NCI-H2171 treated with DMSO at 0.1 percent for 48 hours (cell line): ENCODE results near the gene MANSC1.
"Not testable (repeated sequence)": the region's sequence is repeated elsewhere in the genome, so short reads cannot be mapped to it uniquely, and the experiment has no call there.

ENCODE experiments used
- DNase-seq: peaks from one replicate; lab custom pipeline; 2025; lab: John Stamatoyannopoulos, UW

The MANSC1 gene

DNA sequence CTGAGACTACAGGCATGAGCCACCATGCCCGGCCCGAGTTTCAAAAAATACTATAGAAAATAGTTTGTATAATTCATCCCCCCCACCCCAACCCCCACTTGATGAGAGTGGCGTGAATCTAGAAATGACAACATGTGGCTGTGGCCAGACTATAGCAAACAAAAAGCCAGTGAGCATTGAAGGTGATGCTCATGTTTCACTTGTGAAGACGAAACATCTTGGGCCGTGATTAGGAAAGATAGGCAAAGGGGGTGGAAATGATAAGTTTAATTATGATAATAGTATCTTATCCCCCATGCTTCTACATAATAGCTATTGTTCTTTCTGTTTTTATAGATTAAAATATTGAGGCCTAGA, 15.4 kb upstream of the MANSC1 start:
- no peak for DNase-seq

DNA sequence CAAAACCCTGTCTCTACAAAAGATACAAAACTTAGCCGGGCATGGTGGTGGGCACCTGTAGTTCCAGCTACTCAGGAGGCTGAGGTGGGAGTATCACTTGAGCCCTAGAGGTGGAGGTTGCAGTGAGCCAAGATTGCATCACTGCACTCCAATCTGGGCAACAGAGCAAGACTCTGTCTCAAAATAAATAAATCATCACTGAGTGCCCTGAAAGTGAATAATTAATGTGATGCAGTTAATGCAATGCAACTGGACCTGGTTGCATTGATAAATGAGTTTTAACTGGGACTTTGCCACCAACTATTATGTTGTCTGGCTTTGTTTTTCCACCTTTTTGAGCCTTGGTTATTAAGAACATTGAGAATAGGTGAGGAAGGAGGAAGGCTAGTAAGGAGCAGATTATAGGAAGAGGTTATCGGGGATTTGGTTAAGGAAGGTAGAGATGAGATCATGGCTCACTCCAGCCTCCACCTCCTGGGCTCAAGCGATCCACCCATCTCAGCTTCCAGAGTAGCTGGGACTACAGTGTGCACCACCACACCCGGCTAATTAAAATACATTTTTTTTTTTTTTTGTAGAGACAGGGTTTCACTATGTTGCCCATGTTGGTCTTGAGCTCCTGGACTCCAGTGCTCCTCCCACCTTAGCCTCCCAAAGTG, 14.9 kb upstream of the MANSC1 start:
- DNase-seq, result no peak

DNA sequence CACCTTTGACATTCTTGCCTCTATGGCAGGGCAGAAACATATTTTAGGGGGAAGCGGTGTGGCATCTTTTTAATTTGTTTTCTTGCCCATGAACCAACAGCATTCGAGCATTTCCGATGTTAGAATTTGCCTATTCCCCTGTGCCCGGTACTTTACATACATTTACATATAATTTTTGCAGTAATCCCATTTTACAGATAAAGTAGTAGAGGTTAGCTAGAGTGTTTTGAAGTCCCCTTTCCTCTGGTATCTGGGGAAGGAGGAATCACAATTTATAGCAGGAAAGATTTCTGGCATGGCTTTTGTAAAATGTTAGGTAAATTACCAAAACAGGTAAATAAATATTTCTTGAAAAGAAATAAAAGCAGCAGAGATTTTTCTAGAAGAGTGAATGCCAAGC, 8.5 kb upstream of the MANSC1 start:
- DNase-seq, result no peak

DNA sequence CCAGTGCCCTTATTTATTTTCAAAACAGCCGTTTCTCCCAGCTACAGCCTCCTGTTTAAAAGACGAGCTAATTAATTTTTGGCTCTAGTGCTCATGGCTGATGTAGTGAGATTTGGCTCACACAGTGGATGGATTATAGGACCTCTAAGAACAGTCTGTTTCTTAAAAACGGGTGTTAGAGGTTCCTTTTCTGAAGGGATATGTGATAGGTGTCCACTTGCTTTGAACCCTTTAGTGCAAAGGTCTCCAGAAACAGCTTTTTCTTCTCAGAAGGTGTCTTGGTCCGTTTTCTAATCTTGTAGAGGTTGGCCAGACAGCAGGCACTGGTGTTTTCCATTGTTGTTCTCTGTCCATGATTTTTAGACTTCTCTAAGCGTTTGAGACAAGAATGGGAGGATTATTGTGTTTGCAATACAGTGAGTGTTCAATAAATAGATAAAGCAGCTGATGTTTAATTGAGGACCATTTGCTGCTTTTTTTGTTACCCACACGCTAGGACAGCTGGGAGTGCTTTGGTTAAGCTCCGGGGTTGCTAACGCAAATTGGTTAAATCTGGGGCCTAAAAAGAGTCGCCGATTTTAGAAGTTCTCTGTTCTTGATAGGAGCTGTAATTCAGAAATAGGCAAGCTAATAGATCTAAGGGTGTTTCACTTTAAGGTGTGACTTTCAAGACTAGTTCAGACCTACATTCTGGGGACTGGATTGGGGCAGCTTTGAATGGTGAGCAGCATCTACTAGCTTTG, 7.8 kb upstream of the MANSC1 start:
- peak; percentile 45 for DNase-seq

DNA sequence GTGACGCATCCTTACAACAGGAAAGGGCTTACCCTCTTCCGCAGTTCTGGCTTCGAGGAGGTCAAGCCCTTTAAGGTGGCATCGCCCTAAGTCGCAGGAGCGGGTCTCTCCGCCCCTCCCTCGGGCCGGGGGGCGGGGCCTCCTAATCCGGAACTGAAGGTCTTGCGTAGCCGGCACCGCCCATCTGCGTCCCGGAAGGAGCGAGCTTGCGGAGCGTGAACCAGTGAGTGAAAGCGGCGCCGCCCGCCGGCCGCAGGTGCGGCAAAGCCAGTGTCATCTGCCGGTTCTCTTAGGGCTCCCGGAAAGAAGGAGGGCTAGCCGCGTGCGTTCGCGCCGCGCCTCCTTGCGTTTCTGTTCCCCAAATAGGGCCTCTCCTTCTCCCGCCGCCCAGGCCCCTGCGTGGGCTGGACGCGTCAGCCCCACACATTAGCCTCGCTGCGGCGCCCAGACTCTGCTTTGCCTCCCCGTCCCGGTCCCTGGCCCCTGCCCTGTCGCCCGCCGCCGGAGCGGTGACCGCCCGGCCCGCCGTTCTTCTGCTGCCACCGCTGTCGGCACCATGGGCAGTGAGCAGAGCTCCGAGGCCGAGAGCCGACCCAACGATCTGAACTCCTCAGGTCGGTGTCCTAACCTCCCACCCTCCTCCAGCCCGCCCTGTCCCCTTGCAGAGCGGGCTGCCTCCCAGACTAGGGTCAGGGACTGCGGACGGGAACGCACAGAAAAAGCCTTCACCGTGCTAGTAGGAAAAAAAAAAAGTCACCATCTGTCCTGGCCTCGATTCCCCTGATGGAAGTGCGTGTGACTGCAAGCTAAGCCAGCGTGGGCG, 7.1 kb upstream of the MANSC1 start, which contains the start of gene BORCS5:
Gene BORCS5, plus strand, starts transcription at position 183 of the 823 bp plus-strand sequence. Its CDS starts 374 bp downstream, at position 557.
- DNase-seq, result peak; percentile 81

DNA sequence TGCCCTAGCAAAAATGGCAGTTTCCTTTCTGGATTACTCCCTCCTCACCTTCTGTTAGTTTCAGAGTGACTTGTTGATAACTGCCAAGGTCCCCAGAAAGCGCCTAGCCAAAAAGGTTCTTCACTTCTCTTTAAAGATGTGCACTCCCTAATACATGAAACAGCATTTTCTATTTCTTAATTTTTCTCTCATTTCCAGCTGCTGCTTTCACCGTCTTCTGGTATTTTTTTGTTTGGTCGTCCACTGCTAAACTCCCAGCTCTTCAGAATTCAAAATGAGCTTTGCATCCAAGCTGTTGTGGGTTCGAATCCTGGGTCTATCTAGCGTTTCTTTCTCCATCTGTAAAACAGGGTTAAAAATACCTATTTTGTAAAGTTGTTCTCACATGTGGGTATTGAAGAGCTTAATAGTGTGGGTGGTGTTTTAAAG, 6.4 kb upstream of the MANSC1 start:
- DNase-seq, result no peak

DNA sequence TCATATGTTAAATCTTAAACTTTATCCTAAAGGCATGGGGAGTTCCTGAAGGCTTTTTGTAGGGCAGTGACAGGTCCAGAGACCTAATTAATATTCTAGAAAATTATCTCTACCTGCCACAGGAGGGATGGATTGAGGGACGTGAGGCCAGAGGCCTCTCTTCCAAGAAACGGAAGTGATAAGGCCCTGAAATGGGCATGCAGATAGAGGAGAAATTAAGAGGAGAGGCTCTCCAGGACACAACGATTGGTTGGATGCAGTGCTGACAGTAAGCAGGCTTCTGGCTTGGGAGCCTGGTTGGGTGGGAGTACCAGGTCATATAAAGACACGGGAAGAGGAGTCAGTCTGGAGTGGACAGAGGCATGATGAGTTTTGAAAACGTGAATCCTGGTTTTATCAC, 3.8 kb upstream of the MANSC1 start:
- DNase-seq, result no peak

DNA sequence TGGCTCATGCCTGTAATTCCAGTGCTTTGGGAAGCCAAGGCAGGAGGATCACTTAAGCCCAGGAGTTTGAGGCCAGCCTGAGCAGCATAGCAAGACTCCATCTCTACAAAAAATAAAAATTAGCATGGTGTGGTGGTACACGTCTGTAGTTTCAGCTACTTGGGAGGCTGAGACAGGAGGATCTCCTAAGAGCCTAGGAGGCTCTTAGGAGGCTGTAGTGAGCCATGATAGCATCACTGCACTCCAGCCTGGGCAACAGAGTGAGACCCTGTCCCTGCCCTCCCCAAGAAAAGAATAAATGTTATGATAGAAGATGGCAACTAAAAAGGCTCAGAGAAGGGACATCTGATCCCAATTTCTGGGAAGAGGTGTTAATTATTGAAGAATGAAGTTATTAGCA, 3.2 kb upstream of the MANSC1 start:
- DNase-seq, result no peak

DNA sequence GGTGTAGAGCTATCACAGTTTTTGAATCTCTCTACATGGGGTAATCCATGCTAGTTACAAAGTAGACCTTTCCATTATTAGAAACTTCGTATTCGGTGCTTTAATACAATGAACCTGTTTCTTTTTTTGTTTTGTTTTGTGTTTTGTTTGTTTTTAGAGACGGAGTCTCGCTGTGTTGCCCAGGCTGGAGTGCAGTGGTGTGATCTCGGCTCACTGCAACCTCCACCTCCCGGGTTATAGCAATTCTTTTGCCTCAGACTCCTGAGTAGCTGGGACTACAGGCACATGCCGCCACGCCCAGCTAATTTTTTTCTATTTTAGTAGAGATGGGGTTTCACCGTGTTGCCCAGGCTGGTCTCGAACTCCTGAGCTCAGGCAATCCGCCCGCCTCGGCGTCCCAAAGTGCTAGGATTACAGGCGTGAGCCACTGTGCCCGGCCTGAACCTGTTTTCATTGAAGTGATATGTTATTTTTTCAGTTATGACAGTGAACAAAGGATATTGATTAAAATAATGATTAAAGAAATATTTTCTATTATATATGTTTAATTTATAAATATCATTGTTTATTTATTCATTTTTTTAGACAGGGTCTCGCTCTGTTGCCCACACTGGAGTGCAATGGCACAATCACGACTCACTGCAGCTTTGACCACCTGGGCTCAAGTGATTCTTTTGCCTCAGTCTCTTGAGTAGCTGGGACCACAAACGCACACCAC, 1.6 kb upstream of the MANSC1 start:
- not testable (repeated sequence) for DNase-seq

DNA sequence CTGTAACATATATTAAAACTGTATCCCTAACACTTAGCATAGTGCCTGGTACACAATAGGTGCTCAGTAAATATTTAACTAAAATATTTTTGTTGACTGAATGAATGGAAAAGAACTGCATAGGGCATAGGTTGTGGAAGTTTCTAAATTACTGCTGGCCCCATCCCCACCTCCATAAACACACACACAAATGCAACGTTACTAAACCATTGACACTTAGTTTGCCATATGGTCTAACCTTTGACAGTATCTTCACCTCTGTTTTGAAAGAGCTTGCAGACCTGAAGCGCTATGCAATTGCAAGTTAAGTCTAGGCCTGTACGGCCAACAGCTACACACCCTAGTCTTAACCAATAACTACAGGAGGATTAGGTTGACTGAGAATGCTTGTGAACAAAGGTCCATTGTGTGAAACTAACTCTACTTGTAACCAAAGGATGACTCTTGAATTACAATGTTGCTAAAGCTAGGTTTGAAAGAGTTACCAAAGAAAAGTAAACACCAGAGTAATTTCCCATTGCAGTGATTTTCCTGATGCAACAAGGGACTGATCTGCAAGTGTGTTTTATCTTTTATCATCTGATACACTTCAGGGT, 924 bp upstream of the MANSC1 start:
- no peak for DNase-seq

DNA sequence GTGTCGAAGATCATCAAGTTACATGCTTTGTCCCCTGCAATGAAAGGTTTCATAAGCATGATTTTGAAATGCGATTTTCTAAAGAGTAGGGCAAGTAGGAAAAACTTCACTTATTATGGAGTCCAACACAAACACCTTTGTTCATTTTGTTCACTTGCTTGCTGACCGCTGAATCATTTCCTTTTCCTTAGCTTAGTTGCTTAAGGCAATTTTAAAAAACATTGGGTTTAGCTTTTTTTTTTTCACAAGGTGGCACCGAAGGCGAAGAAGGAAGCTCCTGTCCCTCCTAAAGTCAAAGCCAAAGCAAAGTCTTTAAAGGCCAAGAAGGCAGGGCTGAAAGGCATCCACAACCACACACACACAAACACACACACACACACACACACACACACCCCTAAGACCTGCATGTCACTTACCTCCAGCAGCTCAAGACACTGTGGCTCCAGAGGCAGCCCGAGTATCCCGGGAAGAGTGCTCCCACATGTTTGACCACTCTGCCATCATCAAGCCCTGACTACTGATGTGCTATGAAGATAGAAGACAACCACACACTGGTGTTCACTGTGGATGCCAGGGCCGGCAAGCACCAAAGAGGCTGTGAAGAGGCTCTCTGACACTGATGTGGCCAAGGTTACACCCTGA, 11.4 kb downstream of the MANSC1 start:
- DNase-seq, result no peak

DNA sequence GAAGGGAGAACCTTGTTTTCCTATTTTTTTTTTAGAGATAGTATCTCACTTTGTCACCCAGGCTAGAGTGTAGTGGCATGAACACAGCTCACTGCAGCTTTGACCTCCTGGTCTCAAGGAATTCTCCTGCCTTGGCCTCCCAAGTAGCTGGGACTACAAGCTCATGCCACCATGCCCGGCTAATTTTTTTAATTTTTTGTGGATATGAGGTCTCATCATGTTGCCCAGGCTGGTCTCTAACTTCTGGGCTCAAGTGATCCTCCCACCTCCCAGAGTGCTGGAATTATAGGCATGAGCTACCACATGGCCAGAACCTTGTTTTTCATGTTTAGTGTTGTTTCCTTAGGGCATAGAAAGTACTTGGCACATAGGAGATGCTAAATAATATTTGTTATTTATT, 13.5 kb downstream of the MANSC1 start:
- DNase-seq, result no peak

DNA sequence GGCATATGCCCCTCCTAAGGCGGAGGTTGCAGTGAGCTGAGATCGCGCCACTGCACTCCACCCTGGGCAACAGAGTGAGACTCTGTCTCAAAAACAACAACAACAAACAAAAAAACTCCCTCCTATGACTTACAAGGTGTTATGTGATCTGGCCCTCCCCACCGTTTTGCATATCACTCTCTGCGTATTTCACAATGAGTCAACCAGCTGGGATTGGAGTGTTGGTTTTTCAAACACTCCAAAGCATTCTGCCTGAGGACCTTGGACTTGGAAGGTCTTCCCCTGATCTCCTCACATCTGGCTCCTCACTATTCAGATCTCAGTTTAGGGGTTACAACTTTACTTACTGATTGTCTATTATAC, 14.0 kb downstream of the MANSC1 start:
- DNase-seq, result no peak

DNA sequence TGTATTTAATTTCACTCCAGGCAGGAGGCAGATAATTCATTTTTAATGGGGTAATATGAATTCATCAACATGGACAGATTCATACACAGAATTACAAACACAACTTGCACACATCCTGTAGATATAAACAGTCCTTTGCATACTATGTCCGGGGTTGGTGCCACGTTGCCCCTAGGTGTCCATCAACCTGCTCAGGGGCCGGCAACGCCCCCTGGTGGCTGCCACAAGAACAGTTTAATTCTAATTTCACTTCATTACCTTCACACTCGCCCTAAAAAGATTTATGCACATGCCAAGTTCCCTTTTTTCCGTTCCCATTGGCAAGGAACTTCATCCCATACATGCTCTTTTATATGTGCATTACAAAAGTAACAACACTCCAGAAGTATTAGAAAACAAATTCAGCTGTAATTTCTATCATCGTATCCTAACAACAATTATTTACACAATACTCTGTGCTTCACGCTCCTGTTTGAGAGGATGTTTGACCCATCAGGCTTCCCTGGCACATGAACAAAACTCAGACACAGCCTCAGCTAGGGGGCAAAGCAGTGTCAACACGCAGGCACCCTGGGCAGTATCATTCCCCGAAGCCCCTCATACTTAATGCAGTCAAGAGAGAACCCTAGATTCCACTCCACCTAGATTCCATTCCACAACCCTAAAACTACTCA, 15.5 kb downstream of the MANSC1 start:
- DNase-seq, result peak; percentile 25

DNA sequence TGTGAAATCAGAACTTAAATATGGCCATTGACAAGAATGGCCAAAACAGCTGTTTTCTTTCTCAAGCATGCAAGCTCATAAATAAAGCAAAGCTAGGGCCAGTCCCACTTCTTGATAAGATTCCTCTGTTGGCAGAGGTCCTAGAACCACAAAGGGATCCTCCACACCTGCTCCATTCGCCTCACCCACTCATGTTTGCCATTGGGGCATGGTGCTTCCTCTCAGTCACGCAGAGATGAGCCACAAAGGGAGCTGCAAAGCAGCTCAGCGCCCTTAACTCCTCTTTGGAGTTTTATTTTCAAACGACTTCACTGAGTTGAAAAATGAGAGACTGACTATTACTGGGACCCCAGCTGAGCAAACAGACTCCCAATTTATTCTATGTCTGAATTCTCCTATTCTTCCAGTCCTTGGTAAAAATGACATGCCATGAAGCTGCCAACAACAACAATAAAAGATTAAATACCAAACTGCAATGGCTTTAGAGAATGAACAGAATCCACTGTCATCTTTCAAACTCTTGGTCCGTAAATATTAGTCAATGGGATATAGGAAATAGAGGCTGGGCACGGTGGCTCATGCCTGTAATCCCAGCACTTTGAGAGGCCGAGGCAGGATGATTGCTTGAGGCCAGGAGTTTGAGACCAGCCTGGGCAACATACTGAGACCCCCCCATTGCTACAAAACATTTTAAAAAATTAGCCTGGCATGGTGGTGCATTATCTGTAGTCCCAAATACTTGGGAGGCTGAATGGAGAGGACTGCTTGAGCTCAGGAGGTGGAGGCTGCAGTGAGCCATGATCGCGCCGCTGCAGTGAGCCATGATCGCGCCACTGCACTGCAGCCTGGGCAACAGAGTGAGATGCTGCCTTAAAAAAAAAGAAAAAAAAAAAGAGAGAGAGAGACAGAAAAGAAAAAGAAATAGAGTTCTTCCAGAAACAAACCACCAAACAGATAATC, 16.4 kb downstream of the MANSC1 start:
- no peak for DNase-seq

DNA sequence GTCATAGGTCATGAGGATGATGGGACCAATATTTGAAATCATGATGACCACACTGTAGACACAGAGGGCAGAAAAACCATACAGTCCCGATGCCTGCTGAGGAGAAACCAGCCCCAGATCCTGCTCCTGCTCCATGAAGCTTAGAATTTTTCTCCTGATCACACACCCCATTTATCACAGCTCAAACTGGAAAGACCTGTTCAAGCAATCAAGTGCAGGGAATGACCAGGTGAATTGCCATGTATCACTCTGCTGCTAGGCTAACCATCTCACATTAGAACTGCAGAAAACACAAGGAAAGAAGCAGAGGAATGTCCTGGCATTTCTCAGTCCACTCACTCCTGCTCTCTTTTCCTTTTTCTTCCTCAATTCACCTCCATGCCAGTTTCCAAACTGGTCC, 18.1 kb downstream of the MANSC1 start:
- no peak for DNase-seq

DNA sequence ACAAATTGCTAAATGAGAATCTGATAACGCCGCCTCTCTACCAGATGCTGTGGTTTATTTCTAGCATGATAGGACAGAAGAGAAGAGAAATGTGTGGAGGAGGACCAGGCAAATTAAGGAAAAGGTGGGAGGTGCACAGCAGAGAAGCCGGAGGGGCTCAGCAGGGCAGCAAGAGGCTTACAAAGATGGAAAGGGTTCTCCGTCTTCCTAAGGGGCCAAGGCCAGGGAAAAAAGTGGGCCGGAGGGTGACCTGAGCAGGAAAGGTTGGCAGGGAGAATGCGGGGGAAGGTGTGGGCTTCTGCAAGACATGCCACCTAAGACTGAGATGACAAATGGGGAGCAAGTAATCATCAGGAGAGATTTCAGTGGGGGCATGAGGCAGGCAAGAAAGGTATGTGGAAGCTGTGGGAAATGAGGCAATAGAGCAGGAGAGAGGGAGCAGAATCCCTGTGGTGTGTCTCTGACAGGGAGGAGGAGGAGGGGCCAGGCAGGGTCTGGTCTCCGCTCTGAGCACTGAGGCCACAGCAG, 18.7 kb downstream of the MANSC1 start:
- DNase-seq, result no peak

DNA sequence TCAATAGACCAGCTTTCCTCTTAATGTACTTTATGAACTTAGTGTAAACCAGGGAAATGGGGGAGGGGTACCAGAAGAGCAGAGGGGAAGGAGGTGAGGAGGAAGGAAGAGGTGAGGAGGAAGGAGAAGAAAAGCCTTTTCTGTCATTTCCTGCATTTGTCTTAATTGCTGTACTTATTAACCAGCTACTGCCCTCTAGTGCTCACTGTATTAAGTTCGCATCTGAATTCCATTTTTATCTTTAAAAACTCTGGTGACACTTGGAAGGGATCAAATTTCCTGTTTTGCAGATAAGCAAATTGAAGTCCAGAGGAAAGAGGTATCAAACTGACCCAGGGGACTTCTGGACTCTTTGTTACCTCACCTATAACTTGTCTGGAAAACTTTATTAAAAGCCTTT, 22.2 kb downstream of the MANSC1 start:
- DNase-seq, result peak; percentile 39

DNA sequence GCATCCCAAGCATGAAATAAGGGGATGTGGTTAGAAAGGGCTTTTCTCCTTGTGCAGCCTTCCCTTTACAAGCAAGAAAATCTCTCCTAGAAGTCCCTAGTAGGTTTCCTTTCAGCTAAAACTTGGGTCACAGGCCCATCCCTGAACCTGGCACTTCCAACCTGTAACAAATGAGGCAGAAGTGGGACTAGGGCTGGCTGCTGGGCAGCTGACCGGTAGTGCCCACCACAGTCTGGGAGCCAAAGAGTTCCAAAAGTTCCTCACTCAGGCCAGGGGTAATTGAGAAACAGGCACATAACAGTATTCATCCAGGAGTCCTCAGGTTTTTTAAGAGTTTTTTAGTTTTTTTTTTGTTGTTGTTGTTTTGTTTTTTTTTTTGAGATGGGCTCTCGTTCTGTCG, 23.8 kb downstream of the MANSC1 start:
- no peak for DNase-seq
